GM12892 (cell line): Measurements from ENCODE around the gene MOK.

Experiments
- POLR2A ChIP-seq: IDR thresholded peaks from 2 replicates; pipeline ENCODE4 v1.6.1; 2011; ENCODE audit warnings: low read depth, low read length, control low read depth
- POLR2AphosphoS5 ChIP-seq: IDR thresholded peaks from 2 replicates; pipeline ENCODE4 v1.6.1; 2011; ENCODE audit warnings: low read depth, low read length, control low read depth
- TAF1 ChIP-seq: IDR thresholded peaks from 2 replicates; pipeline ENCODE4 v1.6.1; 2011; ENCODE audit warnings: low read depth, mild to moderate bottlenecking, control low read depth, low read length, borderline replicate concordance

DNA sequence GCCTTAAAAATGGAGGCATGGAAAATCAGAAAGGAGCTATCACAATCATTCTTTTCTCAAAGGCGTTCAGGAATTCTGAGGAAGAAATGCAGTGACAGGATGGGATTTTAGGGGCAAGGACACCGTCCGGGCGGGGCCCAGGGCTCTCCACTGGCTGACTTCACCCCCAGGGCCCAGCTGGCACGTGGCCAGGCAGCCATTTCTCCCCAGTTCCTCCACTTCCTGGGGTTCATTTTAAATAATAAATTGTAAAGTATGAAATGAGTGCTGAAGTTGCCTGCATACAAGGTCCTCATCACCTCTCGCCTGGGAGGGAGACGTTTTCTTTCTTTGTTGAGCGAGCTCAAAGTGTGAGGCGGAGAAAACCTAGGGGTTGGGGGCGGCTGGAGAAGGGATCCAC is 91.5 kb downstream of the MOK start:
- TF ChIP-seq TAF1 (no peak), POLR2A (no peak), POLR2AphosphoS5 (no peak)
